ENCODE data around the gene MTSS2.

Gene MTSS2

GRCh38 chr16:70714581-70715054 is 28.8 kb upstream of the MTSS2 start:
- no peak for DNase-seq

GRCh38 chr16:70713824-70714223 is 28.0 kb upstream of the MTSS2 start:
- DNase-seq: peak; percentile 85

- peak; percentile 89 for DNase-seq
These were observed 27.5 kb upstream of the MTSS2 start for GRCh38 chr16:70713342-70713741.

GRCh38 chr16:70712942-70713341 is 27.1 kb upstream of the MTSS2 start:
- DNase-seq: no peak

- DNase-seq: no peak
These were observed 26.5 kb upstream of the MTSS2 start for GRCh38 chr16:70712359-70712758.

GRCh38 chr16:70711211-70712031 is 25.6 kb upstream of the MTSS2 start:
- DNase-seq: no peak

- no peak for DNase-seq
These were observed 24.8 kb upstream of the MTSS2 start for GRCh38 chr16:70710422-70711210.

GRCh38 chr16:70709942-70710341 is 24.1 kb upstream of the MTSS2 start:
- no peak for DNase-seq

- DNase-seq: no peak
These were observed 23.6 kb upstream of the MTSS2 start for GRCh38 chr16:70709457-70709856.

GRCh38 chr16:70708366-70709246 is 22.8 kb upstream of the MTSS2 start:
- DNase-seq: no peak

- DNase-seq: peak; percentile 77
These were observed 21.2 kb upstream of the MTSS2 start for GRCh38 chr16:70706948-70707465.

GRCh38 chr16:70705056-70705455 is 19.2 kb upstream of the MTSS2 start:
- DNase-seq: no peak

- no peak for DNase-seq
These were observed 18.7 kb upstream of the MTSS2 start for GRCh38 chr16:70704586-70704985.

- DNase-seq: no peak
These were observed 18.1 kb upstream of the MTSS2 start for GRCh38 chr16:70703835-70704381.

- peak; percentile 95 for DNase-seq
These were observed 17.4 kb upstream of the MTSS2 start for GRCh38 chr16:70703041-70703834.

- no peak for DNase-seq
These were observed 16.8 kb upstream of the MTSS2 start for GRCh38 chr16:70702624-70703023.

- DNase-seq: no peak
These were observed 16.1 kb upstream of the MTSS2 start for GRCh38 chr16:70701998-70702397.

- DNase-seq: no peak
These were observed 15.7 kb upstream of the MTSS2 start for GRCh38 chr16:70701596-70701995.

- no peak for DNase-seq
These were observed 15.2 kb upstream of the MTSS2 start for GRCh38 chr16:70701036-70701435.

GRCh38 chr16:70700101-70701020 is 14.5 kb upstream of the MTSS2 start:
- DNase-seq: no peak
